B cell (primary cell): ENCODE measurements around the gene KDM5A. TPM values are rescaled to one million over a fixed set of nuclear protein-coding genes. Genes with fewer than 3 reads are reported as not detected.

ENCODE experiments used
- ATAC-seq: fragments of 200-7000 bp; cut with Tn5 transposase; one replicate; pipeline ENCODE4 v1.10.0; 2021; ENCODE audit warnings: low read depth, mild to moderate bottlenecking, moderate number of reproducible peaks, moderate library complexity
- CTCF ChIA-PET: fragments of 350-600 bp; sonication (Branson Sonifier 250); formaldehyde crosslinking; loops from one replicate; lab custom pipeline; 2021; ENCODE audit warnings: antibody characterized with exemption, inconsistent platforms; lab: Charles Lee
- POLR2A ChIA-PET: fragments of 350-600 bp; sonication (Branson Sonifier 250); formaldehyde crosslinking; loops from one replicate; lab custom pipeline; 2021; ENCODE audit warnings: antibody characterized with exemption; lab: Charles Lee
- DNase-seq: peaks from one replicate; pipeline ENCODE4 v3.0.0; 2013
- H2AFZ ChIP-seq: 2 replicates; pipeline ENCODE4 v1.6.1; 2012; ENCODE audit warnings: mild to moderate bottlenecking, low read depth, low read length; ENCODE audit not compliant: insufficient read depth, poor library complexity, severe bottlenecking
- H3K27ac ChIP-seq, 2 donors: 1 replicate in 1 of 2; 2 replicates in 1 of 2; pipeline ENCODE4 v1.5.1; 2012 to 2013; ENCODE audit warnings: low read length in 2 of 2, mild to moderate bottlenecking in 2 of 2, moderate library complexity in 1 of 2
- H3K27me3 ChIP-seq, 4 experiments: fragments of 200-600 bp in 1 of 4; sonication (generic) in 1 of 4; replicated peaks in 1 of 4; 1 replicate in 2 of 4; 2 replicates in 2 of 4; pipeline versions ENCODE4 v1.6.1 to v1.7.0; 2013 to 2016; ENCODE audit warnings: low read length in 3 of 4, mild to moderate bottlenecking in 2 of 4, mixed read lengths in 1 of 4, moderate library complexity in 1 of 4; ENCODE audit not compliant: insufficient read depth in 4 of 4, control insufficient read depth in 3 of 4; ENCODE audit errors: control extremely low read depth in 1 of 4
- H3K36me3 ChIP-seq, 2 experiments: replicated peaks in 1 of 2; 1 replicate in 1 of 2; 2 replicates in 1 of 2; pipeline versions ENCODE4 v1.6.1 to v1.7.1; 2013; ENCODE audit warnings: low read length in 1 of 2; ENCODE audit not compliant: insufficient read depth in 2 of 2, control insufficient read depth in 1 of 2; ENCODE audit errors: control extremely low read depth in 1 of 2, extremely low read depth in 1 of 2
- H3K4me1 ChIP-seq, 2 donors: fragments of 200-600 bp in 1 of 2; sonication (generic) in 1 of 2; 1 replicate in 1 of 2; 2 replicates in 1 of 2; pipeline versions ENCODE4 v1.5.1 to v1.6.1; 2013 to 2017; ENCODE audit warnings: low read length in 2 of 2; ENCODE audit not compliant: control insufficient read depth in 2 of 2, insufficient read depth in 2 of 2
- H3K4me2 ChIP-seq: replicated peaks from 2 replicates; pipeline ENCODE3; 2012; ENCODE audit warnings: mild to moderate bottlenecking, low read depth, low read length; ENCODE audit not compliant: poor library complexity, severe bottlenecking
- H3K4me3 ChIP-seq, 5 experiments: fragments of 200-600 bp in 1 of 5; sonication (generic) in 1 of 5; 1 replicate in 3 of 5; 2 replicates in 2 of 5; pipeline versions ENCODE4 v1.5.1 to v1.7.0; 2011 to 2016; ENCODE audit warnings: low read length in 4 of 5, mild to moderate bottlenecking in 4 of 5, low read depth in 2 of 5, control low read depth in 1 of 5, moderate library complexity in 1 of 5; ENCODE audit not compliant: insufficient read depth in 1 of 5; ENCODE audit errors: control extremely low read depth in 1 of 5, extremely low read depth in 1 of 5
- H3K79me2 ChIP-seq: fragments of 200-600 bp; sonication (generic); one replicate; pipeline ENCODE4 v1.6.0; 2016; ENCODE audit warnings: low read length; ENCODE audit not compliant: control insufficient read depth, insufficient read depth
- H3K9ac ChIP-seq: fragments of 200-600 bp; sonication (generic); 2 replicates; pipeline ENCODE4 v1.6.1; 2017; ENCODE audit warnings: mild to moderate bottlenecking, low read length, moderate library complexity
- H3K9me3 ChIP-seq, 3 donors: one replicate each; pipeline versions ENCODE4 v1.6.1 to v1.7.1; 2013; ENCODE audit warnings: low read length in 2 of 3; ENCODE audit not compliant: control insufficient read depth in 2 of 3, insufficient read depth in 1 of 3; ENCODE audit errors: control extremely low read depth in 1 of 3
- H4K20me1 ChIP-seq: 2 replicates; pipeline ENCODE4 v1.6.0; 2012; ENCODE audit warnings: mild to moderate bottlenecking, low read length; ENCODE audit not compliant: insufficient read depth, control insufficient read depth, poor library complexity, severe bottlenecking
- H3K27ac Mint-ChIP-seq: one replicate; pipeline ENCODE4 v1.8.0; 2021; ENCODE audit warnings: mixed read lengths
- H3K27me3 Mint-ChIP-seq: one replicate; pipeline ENCODE4 v1.8.0; 2021; ENCODE audit warnings: mixed read lengths
- H3K4me1 Mint-ChIP-seq: one replicate; pipeline ENCODE4 v1.8.0; 2021; ENCODE audit warnings: mixed read lengths
- H3K4me3 Mint-ChIP-seq: one replicate; pipeline ENCODE4 v1.8.0; 2021; ENCODE audit warnings: mixed read lengths
- H3K9me3 Mint-ChIP-seq: one replicate; pipeline ENCODE4 v1.8.0; 2022; ENCODE audit warnings: mixed read lengths; ENCODE audit not compliant: insufficient read depth
- CTCF ChIP-seq: fragments of 200-600 bp; IDR thresholded peaks from one replicate; pipeline ENCODE4 v1.8.0; 2022; ENCODE audit warnings: antibody characterized with exemption, mild to moderate bottlenecking
- EZH2 ChIP-seq: IDR thresholded peaks from 2 replicates; pipeline ENCODE4 v1.6.1; 2012; ENCODE audit warnings: borderline replicate concordance, low read depth, mild to moderate bottlenecking, moderate library complexity, low read length; ENCODE audit not compliant: insufficient read depth, poor library complexity, severe bottlenecking
- WGBS: methylation state at CpG from one replicate; pipeline ENCODE4 v1.1.5; 2013; ENCODE audit warnings: missing lambda C conversion rate; ENCODE audit not compliant: insufficient coverage; 5-methylcytosine and 5-hydroxymethylcytosine counted together
- intact Hi-C: fragments of 100-400 bp; cut with micrococcal nuclease; formaldehyde crosslinking; loops from one replicate; pipeline ENCODE4 v1.10.0; 2022
- polyA plus RNA-seq: library from polyadenylated mRNA; depleted of rRNA; stranded (reverse); fragments of >200 nt; gene quantifications from 2 replicates; pipeline ENCODE4 v1.2.3, GENCODE V29; 2012
- total RNA-seq, 2 donors: library from RNA; stranded (reverse); fragments of 120-200 nt in 1 of 2; gene quantifications; 1 replicate in 1 of 2; 2 replicates in 1 of 2; pipeline versions ENCODE4 v1.2.3 to v1.2.4, GENCODE V29; 2013 to 2022

The KDM5A gene
- total and polyA plus RNA-seq, 2 donors (not counting 1 experiment from before 2014, with no cell fraction given): 13.0 to 171 TPM

DNA sequence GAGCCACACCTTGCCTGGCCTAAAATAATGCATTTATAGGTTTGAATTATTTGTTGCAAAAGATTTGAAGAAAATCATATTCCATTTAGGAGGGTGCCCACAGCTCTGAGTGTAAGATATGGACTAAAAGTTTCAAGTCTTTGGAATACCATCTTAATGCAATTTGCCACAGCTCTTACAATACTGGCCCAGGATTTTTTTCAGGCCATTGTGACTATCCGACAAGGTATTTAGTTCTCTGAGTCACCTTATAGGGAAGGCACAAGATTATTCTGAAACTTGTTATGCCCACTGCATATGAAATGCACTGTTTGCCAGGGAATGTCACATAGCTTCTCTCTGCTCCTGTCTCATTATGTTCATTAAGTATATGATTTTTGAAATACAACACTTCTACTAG, 96.9 kb downstream of the KDM5A start:
- Histone ChIP-seq H3K9me3 (no peaks in the 10 kb centered on the region), H4K20me1 (peaks cover 27% of the 10 kb centered on the region), H3K27me3 (no peaks in the 10 kb centered on the region), H3K36me3 (peaks cover 14 to 82% of the 10 kb centered on the region in 2 experiments), H3K4me3 (no peak overlapping the region), H3K4me2 (no peak overlapping the region), H3K27ac (no peak overlapping the region), H3K79me2 (no peaks in the 10 kb centered on the region), H3K9ac (no peak overlapping the region), H3K4me1 (no peaks in the 10 kb centered on the region), H2AFZ (no peak overlapping the region)
- Mint-ChIP-seq H3K27ac (no peak overlapping the region), H3K4me1 (no peaks in the 10 kb centered on the region), H3K27me3 (no peaks in the 10 kb centered on the region), H3K4me3 (no peak overlapping the region), H3K9me3 (no peaks in the 10 kb centered on the region)
- ATAC-seq (no peak), DNase-seq (no peak)
- ChIA-PET POLR2A (no interaction called here), CTCF (no interaction called here)
- WGBS: no CpG with 5 or more reads among the region's 1 CpG
- no peak for TF ChIP-seq CTCF
- no peak for TF ChIP-seq EZH2
- intact Hi-C loops: no loop called here

DNA sequence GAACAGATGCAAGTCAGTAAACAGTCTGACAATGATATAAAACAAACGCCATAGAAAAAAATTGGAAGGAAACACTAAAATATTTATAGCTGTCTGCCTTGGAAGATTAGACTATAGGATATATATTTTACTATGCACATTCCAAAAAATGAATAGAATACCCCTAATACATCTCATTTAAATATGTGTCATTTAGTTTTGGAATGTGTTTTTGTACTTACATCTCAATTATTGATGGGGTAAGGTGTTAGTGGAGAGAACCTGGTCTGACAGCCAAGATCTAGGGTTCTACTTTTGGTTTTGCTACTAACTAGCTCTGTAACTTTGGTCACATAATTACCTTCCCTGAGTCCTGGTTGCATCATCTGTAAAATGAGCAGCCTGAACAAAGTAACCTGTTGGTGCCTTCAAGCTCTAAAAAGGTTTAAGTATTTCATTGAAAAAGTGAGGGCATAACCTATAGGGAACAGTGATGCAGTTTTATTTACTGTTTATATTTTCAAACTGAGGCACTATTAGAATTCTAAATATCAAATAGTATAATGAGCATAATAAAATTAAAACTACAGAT, 97.9 kb downstream of the KDM5A start:
- no peaks in the 10 kb centered on the region for H3K4me1 ChIP-seq
- WGBS: no CpG with 5 or more reads among the region's 1 CpG
- intact Hi-C loops: no loop called here
- H3K27me3 Mint-ChIP-seq: no peaks in the 10 kb centered on the region
- DNase-seq (no peak), ATAC-seq (no peak)
- no peak overlapping the region for H3K27ac ChIP-seq
- H3K4me3 Mint-ChIP-seq: no peak overlapping the region
- no peaks in the 10 kb centered on the region for H3K27me3 ChIP-seq
- no peak for TF ChIP-seq CTCF
- no peak for TF ChIP-seq EZH2
- peaks cover 22% of the 10 kb centered on the region for H4K20me1 ChIP-seq
- CTCF ChIA-PET: interaction anchor here (0.6 kb wide), 1 partner anchor 48 kb away, joined by 4 read pairs; no protein-coding TSS in a partner anchor
- peaks cover 11 to 77% of the 10 kb centered on the region in 2 experiments for H3K36me3 ChIP-seq
- H3K79me2 ChIP-seq: no peaks in the 10 kb centered on the region
- no peaks in the 10 kb centered on the region for H3K9me3 Mint-ChIP-seq
- POLR2A ChIA-PET: no interaction called here
- peaks cover 4% of the 10 kb centered on the region for H3K4me1 Mint-ChIP-seq
- H3K4me3 ChIP-seq: no peak overlapping the region
- H2AFZ ChIP-seq: no peak overlapping the region
- H3K9me3 ChIP-seq: no peaks in the 10 kb centered on the region
- no peak overlapping the region for H3K9ac ChIP-seq
- H3K4me2 ChIP-seq: no peak overlapping the region
- no peak overlapping the region for H3K27ac Mint-ChIP-seq
